HepG2 (cell line): ENCODE measurements around the gene CD109. TPM values are rescaled to one million over a fixed set of nuclear protein-coding genes. Genes with fewer than 3 reads are reported as not detected.

Experiments used
- ATAC-seq: fragments of 200-7000 bp; cut with Tn5 transposase; 3 replicates; pipeline ENCODE4 v1.9.1; 2020; ENCODE audit warnings: mild to moderate bottlenecking, moderate library complexity
- BruUV-seq: library from RNA; stranded (reverse); fragments of 400-500 nt; replicated peaks from 2 replicates; lab custom pipeline; 2021; lab: Mats Ljungman, UMichigan
- CTCF ChIA-PET: fragments of 300-600 bp; formaldehyde crosslinking; extraction: SDS; loops from one replicate; lab custom pipeline; 2021; ENCODE audit warnings: low total read pairs, inconsistent platforms, low intra/inter-chr PET ratio; lab: Yijun Ruan, JAX
- POLR2A ChIA-PET: fragments of 350-600 bp; sonication (Branson Sonifier 250); formaldehyde crosslinking; loops from one replicate; lab custom pipeline; 2020; ENCODE audit warnings: antibody characterized with exemption, inconsistent platforms; lab: Yijun Ruan, JAX
- DNase-seq: peaks from one replicate; pipeline ENCODE4 v3.0.0-alpha.2; 2015; ENCODE audit warnings: low spot score
- FAIRE-seq: peaks from 3 replicates; lab custom pipeline; 2011; peaks lifted over from hg19 to GRCh38; lab: Jason Lieb, UNC
- H2AFZ ChIP-seq: one replicate; pipeline ENCODE4 v1.6.1; 2011; ENCODE audit warnings: low read length, inconsistent platforms
- H3K27ac ChIP-seq: fragments of 300-600 bp; 3 replicates; pipeline ENCODE4 v1.8.0; 2011; ENCODE audit warnings: mixed run types, mild to moderate bottlenecking, mixed read lengths, low read length, inconsistent platforms; ENCODE audit not compliant: insufficient read depth; ENCODE audit errors: extremely low read length
- H3K27me3 ChIP-seq, 2 experiments: fragments of 200-600 bp in 1 of 2; 2 replicates in 1 of 2; 3 replicates in 1 of 2; pipeline versions ENCODE4 v1.6.0 to v1.8.0; 2011; ENCODE audit warnings: low read length in 2 of 2, mild to moderate bottlenecking in 2 of 2, moderate library complexity in 2 of 2, inconsistent platforms in 1 of 2; ENCODE audit not compliant: insufficient read depth in 2 of 2, control insufficient read depth in 1 of 2
- H3K36me3 ChIP-seq, 2 experiments: fragments of 200-600 bp in 1 of 2; replicated peaks in 1 of 2; 2 replicates in 1 of 2; 3 replicates in 1 of 2; pipeline versions ENCODE4 v1.5.1 to v1.8.0; 2011; ENCODE audit warnings: low read length in 2 of 2, inconsistent platforms in 1 of 2; ENCODE audit not compliant: insufficient read depth in 2 of 2, control insufficient read depth in 1 of 2
- H3K4me1 ChIP-seq: 2 replicates; pipeline ENCODE4 v1.5.1; 2012; ENCODE audit warnings: low read length, inconsistent platforms; ENCODE audit not compliant: insufficient read depth
- H3K4me2 ChIP-seq: 2 replicates; pipeline ENCODE4 v1.6.0; 2011; ENCODE audit warnings: low read depth, low read length, inconsistent platforms
- H3K4me3 ChIP-seq, 3 experiments: fragments of 200-600 bp in 1 of 3; sonication (generic), shearing (Covaris generic) in 1 of 3; replicated peaks in 1 of 3; 2 replicates each; pipeline ENCODE4 v1.5.1; 2011 to 2016; ENCODE audit warnings: low read length in 3 of 3, inconsistent platforms in 2 of 3, low read depth in 2 of 3, mild to moderate bottlenecking in 2 of 3, control low read depth in 1 of 3, mixed read lengths in 1 of 3; ENCODE audit not compliant: insufficient read depth in 1 of 3
- H3K79me2 ChIP-seq: one replicate; pipeline ENCODE4 v1.6.1; 2011; ENCODE audit warnings: low read length, inconsistent platforms; ENCODE audit not compliant: insufficient read depth
- H3K9ac ChIP-seq: 2 replicates; pipeline ENCODE4 v1.6.0; 2011; ENCODE audit warnings: mild to moderate bottlenecking, low read depth, low read length, inconsistent platforms; ENCODE audit not compliant: insufficient read depth
- H3K9me3 ChIP-seq: 2 replicates; pipeline ENCODE4 v1.5.1; 2012; ENCODE audit warnings: mild to moderate bottlenecking, low read length
- H4K20me1 ChIP-seq: 2 replicates; pipeline ENCODE4 v1.6.0; 2011; ENCODE audit warnings: inconsistent platforms, mild to moderate bottlenecking, low read length, moderate library complexity; ENCODE audit not compliant: insufficient read depth
- ATF2 ChIP-seq: sonication (generic); formaldehyde crosslinking; IDR thresholded peaks from 2 replicates; pipeline ENCODE4 v1.4.0; 2020; ENCODE audit warnings: missing genetic modification reagents
- ATF7 ChIP-seq, 2 experiments: fragments of 450-650 bp in 1 of 2; sonication (generic) in 1 of 2; formaldehyde crosslinking in 1 of 2; IDR thresholded peaks; 2 replicates each; pipeline versions ENCODE4 v1.4.0 to v1.6.1; 2016 to 2020; ENCODE audit warnings: antibody characterized with exemption in 1 of 2, mild to moderate bottlenecking in 1 of 2, missing genetic modification reagents in 1 of 2
- CTCF ChIP-seq: sonication (generic); formaldehyde crosslinking; IDR thresholded peaks from 2 replicates; pipeline ENCODE4 v1.5.0; 2020; ENCODE audit warnings: mild to moderate bottlenecking, missing genetic modification reagents, moderate library complexity
- EZH2 ChIP-seq: conservative IDR thresholded peaks from 2 replicates; pipeline ENCODE4 v1.6.1; 2012; ENCODE audit warnings: mild to moderate bottlenecking, low read depth, low read length, moderate library complexity
- FOXK2 ChIP-seq: fragments of 450-650 bp; IDR thresholded peaks from 2 replicates; pipeline ENCODE4 v1.6.1; 2016
- HNF1A ChIP-seq, 2 experiments: sonication (generic) in 1 of 2; formaldehyde crosslinking in 1 of 2; IDR thresholded peaks; 2 replicates each; pipeline versions ENCODE4 v1.4.0 to v1.6.1; 2016 to 2020; ENCODE audit warnings: borderline replicate concordance in 1 of 2, low read depth in 1 of 2, mild to moderate bottlenecking in 1 of 2, missing genetic modification reagents in 1 of 2
- IRF1 ChIP-seq: sonication (generic); formaldehyde crosslinking; IDR thresholded peaks from 2 replicates; pipeline ENCODE4 v1.4.0; 2020; ENCODE audit warnings: low read depth, mild to moderate bottlenecking, missing genetic modification reagents
- ISL2 ChIP-seq: sonication (generic); formaldehyde crosslinking; IDR thresholded peaks from 2 replicates; pipeline ENCODE4 v1.5.0; 2020; ENCODE audit warnings: missing genetic modification reagents
- ISX ChIP-seq: sonication (generic); formaldehyde crosslinking; conservative IDR thresholded peaks from 2 replicates; pipeline ENCODE4 v1.5.0; 2020; ENCODE audit warnings: missing genetic modification reagents
- NCOA5 ChIP-seq: sonication (generic); formaldehyde crosslinking; IDR thresholded peaks from 2 replicates; pipeline ENCODE4 v1.4.0; 2020; ENCODE audit warnings: missing genetic modification reagents
- NR1H2 ChIP-seq: sonication (generic); formaldehyde crosslinking; IDR thresholded peaks from 2 replicates; pipeline ENCODE4 v1.8.1; 2022; ENCODE audit warnings: low read depth, missing genetic modification reagents, borderline replicate concordance
- SMARCC2 ChIP-seq: fragments of 450-650 bp; IDR thresholded peaks from 2 replicates; pipeline ENCODE4 v1.6.1; 2017; ENCODE audit warnings: antibody characterized with exemption, mild to moderate bottlenecking
- SMC3 ChIP-seq: IDR thresholded peaks from 2 replicates; pipeline ENCODE4 v1.6.1; 2011; ENCODE audit warnings: low read length, improper control_type of control experiment
- WGBS: methylation state at CpG from one replicate; pipeline ENCODE4 v1.1.6; 2017; ENCODE audit warnings: low lambda C conversion rate; 5-methylcytosine and 5-hydroxymethylcytosine counted together
- in situ Hi-C: cut with HindIII; loops from 2 replicates; pipeline ENCODE4 v1.10.0; 2017; ENCODE audit warnings: low pct_unique_long_range_greater_than_20kb; ENCODE audit not compliant: extremely low pct_ligation_motif_present
- intact Hi-C: fragments of 100-400 bp; cut with micrococcal nuclease; formaldehyde crosslinking; loops from one replicate; pipeline ENCODE4 v1.10.0; 2022; ENCODE audit not compliant: unreplicated experiment
- polyA plus RNA-seq, 8 experiments: library from polyadenylated mRNA; depleted of rRNA in 3 of 8; stranded (reverse) in 7 of 8; unstranded in 1 of 8; fragments of >200 nt; fragmentation: Illumina TruSeq in 4 of 8; extraction: Trizol in 4 of 8; gene quantifications; 2 replicates each; pipeline versions ENCODE4 v1.2.1 to v1.2.3, GENCODE V29; 2011 to 2016; ENCODE audit warnings: low read depth in 4 of 8, missing spikeins in 1 of 8, mixed read lengths in 1 of 8; ENCODE audit not compliant: insufficient read depth in 1 of 8
- total RNA-seq, 5 experiments: library from RNA; depleted of rRNA; stranded (reverse); fragments of >200 nt; fragmentation: Illumina TruSeq; extraction: Trizol; gene quantifications; 2 replicates each; pipeline ENCODE4 v1.2.3, GENCODE V29; 2016; ENCODE audit warnings: low read depth in 1 of 5
- TF ChIP-seq, protein P1 (sequence below): sonication (generic); formaldehyde crosslinking; IDR thresholded peaks from 2 replicates; pipeline ENCODE4 v1.4.0; 2020; ENCODE audit warnings: missing genetic modification reagents
- TF ChIP-seq, protein P2 (sequence below): sonication (generic); formaldehyde crosslinking; IDR thresholded peaks from 2 replicates; pipeline ENCODE4 v1.4.0; 2020; ENCODE audit warnings: missing genetic modification reagents

The CD109 gene
- total and polyA plus RNA-seq, 2 of the 13 experiments (the other 11 are each of a cell fraction or from before 2014, with no cell fraction given) = 0.93 to 2.1 TPM

- intact Hi-C loops = no loop called here
- FAIRE-seq = peak; percentile 39
- POLR2A ChIA-PET = no interaction called here
- TF ChIP-seq HNF1A (IDR thresholded peaks at IDR 0.05; ENCODE audit: low read depth) = no peak
- no peak for TF ChIP-seq HNF1A (CRISPR knock-in tag; IDR thresholded peaks at IDR 0.05; ENCODE audit: borderline replicate concordance)
- TF ChIP-seq SMARCC2 = no peak
- TF ChIP-seq ATF2 (CRISPR knock-in tag) = peak; percentile 51; the same call in 1 of the 2 replicates
- no peak for TF ChIP-seq ISL2 (CRISPR knock-in tag)
- no peak for TF ChIP-seq SMC3
- no peak for TF ChIP-seq NCOA5 (CRISPR knock-in tag)
- no peak for TF ChIP-seq CTCF (CRISPR knock-in tag)
- no peak for TF ChIP-seq NR1H2
- no peak for TF ChIP-seq EZH2
- TF ChIP-seq IRF1 (CRISPR knock-in tag) = no peak
- TF ChIP-seq, protein P1, sequence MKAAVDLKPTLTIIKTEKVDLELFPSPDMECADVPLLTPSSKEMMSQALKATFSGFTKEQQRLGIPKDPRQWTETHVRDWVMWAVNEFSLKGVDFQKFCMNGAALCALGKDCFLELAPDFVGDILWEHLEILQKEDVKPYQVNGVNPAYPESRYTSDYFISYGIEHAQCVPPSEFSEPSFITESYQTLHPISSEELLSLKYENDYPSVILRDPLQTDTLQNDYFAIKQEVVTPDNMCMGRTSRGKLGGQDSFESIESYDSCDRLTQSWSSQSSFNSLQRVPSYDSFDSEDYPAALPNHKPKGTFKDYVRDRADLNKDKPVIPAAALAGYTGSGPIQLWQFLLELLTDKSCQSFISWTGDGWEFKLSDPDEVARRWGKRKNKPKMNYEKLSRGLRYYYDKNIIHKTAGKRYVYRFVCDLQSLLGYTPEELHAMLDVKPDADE (CRISPR knock-in tag) = no peak
- peak; percentile 51 for TF ChIP-seq ATF7 (IDR thresholded peaks at IDR 0.05)
- no peak for TF ChIP-seq ATF7 (CRISPR knock-in tag; IDR thresholded peaks at IDR 0.05)
- no peak for TF ChIP-seq ISX (CRISPR knock-in tag)
- 0 out of 2 replicates have a peak, but pooled peaks have one; percentile 16 for TF ChIP-seq FOXK2
- TF ChIP-seq, protein P2, sequence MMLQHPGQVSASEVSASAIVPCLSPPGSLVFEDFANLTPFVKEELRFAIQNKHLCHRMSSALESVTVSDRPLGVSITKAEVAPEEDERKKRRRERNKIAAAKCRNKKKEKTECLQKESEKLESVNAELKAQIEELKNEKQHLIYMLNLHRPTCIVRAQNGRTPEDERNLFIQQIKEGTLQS (CRISPR knock-in tag) = peak; percentile 71
Observed at GRCh38 chr6:73798592-73798991, 102.6 kb downstream of the CD109 start.

More at GRCh38 chr6:73798592-73798991, 102.6 kb downstream of the CD109 start:
- Histone ChIP-seq H3K4me3 (no peak overlapping the region), H3K4me2 (no peak overlapping the region), H3K9me3 (no peaks in the 10 kb centered on the region), H3K9ac (no peak overlapping the region), H2AFZ (no peak overlapping the region), H3K36me3 (no peaks in the 10 kb centered on the region), H4K20me1 (no peaks in the 10 kb centered on the region), H3K4me1 (peaks cover 7% of the 10 kb centered on the region), H3K79me2 (no peaks in the 10 kb centered on the region), H3K27ac (no peak overlapping the region), H3K27me3 (no peaks in the 10 kb centered on the region)
- DNase-seq (peak; percentile 66), ATAC-seq (peak; percentile 90)
- in situ Hi-C loops = no loop called here
- BruUV-seq = no TSS peak
- CTCF ChIA-PET = no interaction called here
- WGBS = 8% methylated on average over 2 of the region's 2 CpGs
